Stimulated activated CD4-positive, alpha-beta T cell treated with anti-CD3 and anti-CD28 coated beads, Interleukin-2, amount 100 ng/mL, for 24 hours (primary cell): ENCODE measurements around the gene CALCR.
"Not testable (repeated sequence)": the region's sequence is repeated elsewhere in the genome, so short reads cannot be mapped to it uniquely, and the experiment has no call there.

Experiments used
- DNase-seq, 2 donors: peaks; one replicate each; pipeline ENCODE4 v3.0.0-alpha.2; 2020

The CALCR gene

GRCh38 chr7:93559639-93560491 lies 14.7 kb downstream of the CALCR start:
- DNase-seq: no peak

- no peak for DNase-seq
Measured at GRCh38 chr7:93558705-93559614, 15.6 kb downstream of the CALCR start.

- no peak for DNase-seq
Measured at GRCh38 chr7:93551931-93552330, 22.6 kb downstream of the CALCR start.

- DNase-seq: no peak
Measured at GRCh38 chr7:93551063-93551895, 23.2 kb downstream of the CALCR start.

- DNase-seq: no peak
Measured at GRCh38 chr7:93547716-93548115, 26.8 kb downstream of the CALCR start.

- no peak for DNase-seq
Measured at GRCh38 chr7:93544691-93545090, 29.8 kb downstream of the CALCR start.

- DNase-seq: no peak
Measured at GRCh38 chr7:93538061-93538460, 36.5 kb downstream of the CALCR start.

GRCh38 chr7:93535616-93536015 lies 38.9 kb downstream of the CALCR start:
- DNase-seq: no peak

- DNase-seq: no peak
Measured at GRCh38 chr7:93530701-93531100, 43.8 kb downstream of the CALCR start.

- no peak for DNase-seq
Measured at GRCh38 chr7:93516834-93517233, 57.7 kb downstream of the CALCR start.

GRCh38 chr7:93515144-93515543 lies 59.4 kb downstream of the CALCR start:
- no peak for DNase-seq

GRCh38 chr7:93509303-93509702 lies 65.2 kb downstream of the CALCR start:
- DNase-seq: no peak

- no peak for DNase-seq
Measured at GRCh38 chr7:93503088-93503487, 71.4 kb downstream of the CALCR start.

GRCh38 chr7:93491860-93492259 lies 82.7 kb downstream of the CALCR start:
- not testable (repeated sequence) for DNase-seq

GRCh38 chr7:93476491-93477344 lies 97.8 kb downstream of the CALCR start:
- DNase-seq: no peak

GRCh38 chr7:93475811-93476210 lies 98.7 kb downstream of the CALCR start:
- no peak for DNase-seq

GRCh38 chr7:93471456-93471855 lies 103.1 kb downstream of the CALCR start:
- no peak for DNase-seq

- DNase-seq: no peak
Measured at GRCh38 chr7:93463764-93464163, 110.8 kb downstream of the CALCR start.

GRCh38 chr7:93461350-93461749 lies 113.2 kb downstream of the CALCR start:
- DNase-seq: no peak

GRCh38 chr7:93453262-93453661 lies 121.3 kb downstream of the CALCR start:
- no peak for DNase-seq

- no peak for DNase-seq
Measured at GRCh38 chr7:93448176-93448575, 126.3 kb downstream of the CALCR start.

- no peak for DNase-seq
Measured at GRCh38 chr7:93447509-93447908, 127.0 kb downstream of the CALCR start.
